Left ventricle myocardium inferior (tissue), 1 donor: ENCODE data around the gene PRMT1. TPM values are rescaled to one million over a fixed set of nuclear protein-coding genes. Genes with fewer than 3 reads are reported as not detected.
A peak's percentile ranks its signal among the peaks of the same experiment; 100 is the strongest.

Experiments used
- DNase-seq: peaks from one replicate; pipeline ENCODE4 v3.0.0-alpha.2; 2020
- H3K27ac ChIP-seq: fragments of 200-600 bp; replicated peaks from 2 replicates; pipeline ENCODE4 v1.8.0; 2021
- H3K27me3 ChIP-seq: fragments of 200-600 bp; 2 replicates; pipeline ENCODE4 v1.8.0; 2021; ENCODE audit warnings: low read depth
- H3K36me3 ChIP-seq: fragments of 200-600 bp; 2 replicates; pipeline ENCODE4 v1.8.0; 2021
- H3K4me1 ChIP-seq: fragments of 200-600 bp; 2 replicates; pipeline ENCODE4 v1.8.0; 2021
- H3K4me3 ChIP-seq: fragments of 200-600 bp; 2 replicates; pipeline ENCODE4 v1.8.0; 2021; ENCODE audit warnings: mild to moderate bottlenecking, moderate library complexity
- H3K9me3 ChIP-seq: fragments of 200-600 bp; replicated peaks from 2 replicates; pipeline ENCODE4 v1.8.0; 2021
- intact Hi-C: fragments of 100-400 bp; cut with micrococcal nuclease; formaldehyde crosslinking; loops from one replicate; pipeline ENCODE4 v1.11.0; 2022
- total RNA-seq: library from RNA; stranded (reverse); fragmentation: NEBNext Ultra II Directional; extraction: Animal tissue kit (Norgen Biotek cat#: 25700); gene quantifications from one replicate; pipeline ENCODE4 v1.2.1, GENCODE V29; 2021
- TF ChIP-seq, protein P1 (sequence below): fragments of 200-600 bp; IDR thresholded peaks from 2 replicates; pipeline ENCODE4 v1.8.0; 2021; ENCODE audit warnings: antibody characterized with exemption, mild to moderate bottlenecking, borderline replicate concordance
- donor health status: DM: no; HTN: yes; CAD: no; lungs with severe emphysema.

PRMT1 gene
- total RNA-seq, 1 donor from 2014 or later: 112 TPM

- Histone ChIP-seq H3K27ac (no peak overlapping the region), H3K4me1 (no peaks in the 10 kb centered on the region), H3K36me3 (no peaks in the 10 kb centered on the region), H3K9me3 (no peaks in the 10 kb centered on the region), H3K4me3 (no peak overlapping the region), H3K27me3 (no peaks in the 10 kb centered on the region)
- DNase-seq: no peak
- intact Hi-C loops: no loop called here
- TF ChIP-seq, protein P1, sequence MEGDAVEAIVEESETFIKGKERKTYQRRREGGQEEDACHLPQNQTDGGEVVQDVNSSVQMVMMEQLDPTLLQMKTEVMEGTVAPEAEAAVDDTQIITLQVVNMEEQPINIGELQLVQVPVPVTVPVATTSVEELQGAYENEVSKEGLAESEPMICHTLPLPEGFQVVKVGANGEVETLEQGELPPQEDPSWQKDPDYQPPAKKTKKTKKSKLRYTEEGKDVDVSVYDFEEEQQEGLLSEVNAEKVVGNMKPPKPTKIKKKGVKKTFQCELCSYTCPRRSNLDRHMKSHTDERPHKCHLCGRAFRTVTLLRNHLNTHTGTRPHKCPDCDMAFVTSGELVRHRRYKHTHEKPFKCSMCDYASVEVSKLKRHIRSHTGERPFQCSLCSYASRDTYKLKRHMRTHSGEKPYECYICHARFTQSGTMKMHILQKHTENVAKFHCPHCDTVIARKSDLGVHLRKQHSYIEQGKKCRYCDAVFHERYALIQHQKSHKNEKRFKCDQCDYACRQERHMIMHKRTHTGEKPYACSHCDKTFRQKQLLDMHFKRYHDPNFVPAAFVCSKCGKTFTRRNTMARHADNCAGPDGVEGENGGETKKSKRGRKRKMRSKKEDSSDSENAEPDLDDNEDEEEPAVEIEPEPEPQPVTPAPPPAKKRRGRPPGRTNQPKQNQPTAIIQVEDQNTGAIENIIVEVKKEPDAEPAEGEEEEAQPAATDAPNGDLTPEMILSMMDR: no peak
These were observed 33.4 kb downstream of the PRMT1 start for GRCh38 chr19:49710372-49710951.

- Histone ChIP-seq H3K9me3 (no peaks in the 10 kb centered on the region), H3K36me3 (no peaks in the 10 kb centered on the region), H3K4me3 (peak overlapping the region; percentile 22), H3K27ac (no peak overlapping the region), H3K4me1 (peaks cover 2% of the 10 kb centered on the region), H3K27me3 (no peaks in the 10 kb centered on the region)
- TF ChIP-seq, protein P1: no peak
- intact Hi-C loops: no loop called here
- peak; percentile 57 for DNase-seq
These were observed 35.4 kb downstream of the PRMT1 start for GRCh38 chr19:49712397-49712859.

GRCh38 chr19:49713236-49713845 is 36.3 kb downstream of the PRMT1 start:
- TF ChIP-seq, protein P1: no peak
- intact Hi-C loops: no loop called here
- peaks cover 11% of the 10 kb centered on the region for H3K4me1 ChIP-seq

GRCh38 chr19:49716154-49716553 is 39.1 kb downstream of the PRMT1 start:
- intact Hi-C loops: no loop called here
- no peaks in the 10 kb centered on the region for H3K27me3 ChIP-seq
- TF ChIP-seq, protein P1: no peak

More at GRCh38 chr19:49713236-49713845, 36.3 kb downstream of the PRMT1 start:
- H3K27me3 ChIP-seq: no peaks in the 10 kb centered on the region
- no peak overlapping the region for H3K27ac ChIP-seq
- no peaks in the 10 kb centered on the region for H3K9me3 ChIP-seq
- DNase-seq: no peak
- H3K4me3 ChIP-seq: no peak overlapping the region
- no peaks in the 10 kb centered on the region for H3K36me3 ChIP-seq

GRCh38 chr19:49718511-49718910 is 41.4 kb downstream of the PRMT1 start:
- Histone ChIP-seq H3K27ac (no peak overlapping the region), H3K4me3 (no peak overlapping the region)

More at GRCh38 chr19:49716154-49716553, 39.1 kb downstream of the PRMT1 start:
- H3K9me3 ChIP-seq: no peaks in the 10 kb centered on the region
- no peak for DNase-seq
- H3K36me3 ChIP-seq: no peaks in the 10 kb centered on the region
- no peak overlapping the region for H3K27ac ChIP-seq
- H3K4me3 ChIP-seq: no peak overlapping the region
- H3K4me1 ChIP-seq: peaks cover 11% of the 10 kb centered on the region

More at GRCh38 chr19:49718511-49718910, 41.4 kb downstream of the PRMT1 start:
- intact Hi-C loops: no loop called here
- no peaks in the 10 kb centered on the region for H3K27me3 ChIP-seq
- no peak for DNase-seq
- TF ChIP-seq, protein P1: no peak
- H3K36me3 ChIP-seq: no peaks in the 10 kb centered on the region
- no peaks in the 10 kb centered on the region for H3K9me3 ChIP-seq
- H3K4me1 ChIP-seq: peaks cover 11% of the 10 kb centered on the region
